IMR-90 (cell line): ENCODE data around the gene PTK6.

Source experiments
- CEBPB ChIP-seq: IDR thresholded peaks from 2 replicates; pipeline ENCODE4 v1.6.1; 2012; ENCODE audit warnings: low read depth, low read length, improper control_type of control experiment
- CTCF ChIP-seq: conservative IDR thresholded peaks from 2 replicates; pipeline ENCODE4 v1.5.1; 2012; ENCODE audit warnings: mild to moderate bottlenecking, low read depth, low read length, improper control_type of control experiment
- MAFK ChIP-seq: IDR thresholded peaks from 2 replicates; pipeline ENCODE4 v1.6.1; 2012; ENCODE audit warnings: low read depth, low read length, improper control_type of control experiment
- MAZ ChIP-seq: IDR thresholded peaks from 2 replicates; pipeline ENCODE4 v1.6.1; 2012; ENCODE audit warnings: low read depth, mild to moderate bottlenecking, low read length, improper control_type of control experiment, moderate library complexity, borderline replicate concordance
- POLR2A ChIP-seq: IDR thresholded peaks from 2 replicates; pipeline ENCODE4 v1.6.1; 2012; ENCODE audit warnings: mild to moderate bottlenecking, low read depth, low read length
- RAD21 ChIP-seq: IDR thresholded peaks from 2 replicates; pipeline ENCODE4 v1.6.1; 2012; ENCODE audit warnings: low read length, improper control_type of control experiment
- SMC3 ChIP-seq: fragments of 150-350 bp; IDR thresholded peaks from 2 replicates; pipeline ENCODE4 v1.6.1; 2016; ENCODE audit warnings: low read depth, mild to moderate bottlenecking, antibody characterized with exemption, low read length, moderate library complexity
- USF2 ChIP-seq: fragments of 150-350 bp; IDR thresholded peaks from 2 replicates; pipeline ENCODE4 v1.6.1; 2017; ENCODE audit warnings: mild to moderate bottlenecking, antibody characterized with exemption, low read length, low read depth

- TF ChIP-seq CTCF (no peak), USF2 (no peak), SMC3 (no peak), MAZ (no peak), POLR2A (no peak), MAFK (no peak), CEBPB (no peak), RAD21 (no peak)
Observed at GRCh38 chr20:63491635-63492230, 45.4 kb downstream of the PTK6 start.
